ENCODE measurements around the gene LHFPL3.

Gene LHFPL3

GRCh38 chr7:104482362-104483037 lies 154.1 kb downstream of the LHFPL3 start:
- H3K4me3 ChIP-seq (ENCODE audit: low read length): no peak overlapping the region
- no peak for TF ChIP-seq ZNF274 (IDR thresholded peaks at IDR 0.05; ENCODE audit: low read depth, low read length)

- no peak overlapping the region for H3K4me3 ChIP-seq (ENCODE audit: low read length)
- TF ChIP-seq ZNF274 (IDR thresholded peaks at IDR 0.05; ENCODE audit: low read depth, low read length): no peak
Observed at GRCh38 chr7:104486931-104487330, 158.5 kb downstream of the LHFPL3 start.

GRCh38 chr7:104487642-104488041 lies 159.2 kb downstream of the LHFPL3 start:
- no peak for TF ChIP-seq ZNF274 (IDR thresholded peaks at IDR 0.05; ENCODE audit: low read depth, low read length)
- no peak overlapping the region for H3K4me3 ChIP-seq (ENCODE audit: low read length)

- H3K4me3 ChIP-seq (ENCODE audit: low read length): no peak overlapping the region
- no peak for TF ChIP-seq ZNF274 (IDR thresholded peaks at IDR 0.05; ENCODE audit: low read depth, low read length)
Observed at GRCh38 chr7:104497379-104497967, 169.1 kb downstream of the LHFPL3 start.

- no peak overlapping the region for H3K4me3 ChIP-seq (ENCODE audit: low read length)
- TF ChIP-seq ZNF274 (IDR thresholded peaks at IDR 0.05; ENCODE audit: low read depth, low read length): no peak
Observed at GRCh38 chr7:104499975-104500374, 171.6 kb downstream of the LHFPL3 start.

GRCh38 chr7:104509874-104510273 lies 181.5 kb downstream of the LHFPL3 start:
- TF ChIP-seq ZNF274 (IDR thresholded peaks at IDR 0.05; ENCODE audit: low read depth, low read length): no peak
- H3K4me3 ChIP-seq (ENCODE audit: low read length): no peak overlapping the region

- no peak for TF ChIP-seq ZNF274 (IDR thresholded peaks at IDR 0.05; ENCODE audit: low read depth, low read length)
- H3K4me3 ChIP-seq (ENCODE audit: low read length): no peak overlapping the region
Observed at GRCh38 chr7:104524853-104525252, 196.4 kb downstream of the LHFPL3 start.

GRCh38 chr7:104528142-104528541 lies 199.7 kb downstream of the LHFPL3 start:
- no peak for TF ChIP-seq ZNF274 (IDR thresholded peaks at IDR 0.05; ENCODE audit: low read depth, low read length)
- H3K4me3 ChIP-seq (ENCODE audit: low read length): no peak overlapping the region

GRCh38 chr7:104529567-104529966 lies 201.2 kb downstream of the LHFPL3 start:
- H3K4me3 ChIP-seq (ENCODE audit: low read length): no peak overlapping the region
- TF ChIP-seq ZNF274 (IDR thresholded peaks at IDR 0.05; ENCODE audit: low read depth, low read length): no peak

- H3K4me3 ChIP-seq (ENCODE audit: low read length): no peak overlapping the region
- no peak for TF ChIP-seq ZNF274 (IDR thresholded peaks at IDR 0.05; ENCODE audit: low read depth, low read length)
Observed at GRCh38 chr7:104530251-104530650, 201.8 kb downstream of the LHFPL3 start.

- no peak for TF ChIP-seq ZNF274 (IDR thresholded peaks at IDR 0.05; ENCODE audit: low read depth, low read length)
- H3K4me3 ChIP-seq (ENCODE audit: low read length): no peak overlapping the region
Observed at GRCh38 chr7:104534149-104534548, 205.7 kb downstream of the LHFPL3 start.

- no peak for TF ChIP-seq ZNF274 (IDR thresholded peaks at IDR 0.05; ENCODE audit: low read depth, low read length)
Observed at GRCh38 chr7:104535841-104536240, 207.4 kb downstream of the LHFPL3 start.

GRCh38 chr7:104536956-104537355 lies 208.6 kb downstream of the LHFPL3 start:
- H3K4me3 ChIP-seq (ENCODE audit: low read length): no peak overlapping the region
- TF ChIP-seq ZNF274 (IDR thresholded peaks at IDR 0.05; ENCODE audit: low read depth, low read length): no peak

More at GRCh38 chr7:104535841-104536240, 207.4 kb downstream of the LHFPL3 start:
- no peak overlapping the region for H3K4me3 ChIP-seq (ENCODE audit: low read length)

GRCh38 chr7:104538152-104538551 lies 209.7 kb downstream of the LHFPL3 start:
- TF ChIP-seq ZNF274 (IDR thresholded peaks at IDR 0.05; ENCODE audit: low read depth, low read length): no peak

GRCh38 chr7:104541897-104542296 lies 213.5 kb downstream of the LHFPL3 start:
- TF ChIP-seq ZNF274 (IDR thresholded peaks at IDR 0.05; ENCODE audit: low read depth, low read length): no peak
- no peak overlapping the region for H3K4me3 ChIP-seq (ENCODE audit: low read length)

More at GRCh38 chr7:104538152-104538551, 209.7 kb downstream of the LHFPL3 start:
- no peak overlapping the region for H3K4me3 ChIP-seq (ENCODE audit: low read length)
